ENCODE data around the gene ZNF3.
A peak's percentile ranks its signal among the peaks of the same experiment; 100 is the strongest.

ZNF3 gene

DNA sequence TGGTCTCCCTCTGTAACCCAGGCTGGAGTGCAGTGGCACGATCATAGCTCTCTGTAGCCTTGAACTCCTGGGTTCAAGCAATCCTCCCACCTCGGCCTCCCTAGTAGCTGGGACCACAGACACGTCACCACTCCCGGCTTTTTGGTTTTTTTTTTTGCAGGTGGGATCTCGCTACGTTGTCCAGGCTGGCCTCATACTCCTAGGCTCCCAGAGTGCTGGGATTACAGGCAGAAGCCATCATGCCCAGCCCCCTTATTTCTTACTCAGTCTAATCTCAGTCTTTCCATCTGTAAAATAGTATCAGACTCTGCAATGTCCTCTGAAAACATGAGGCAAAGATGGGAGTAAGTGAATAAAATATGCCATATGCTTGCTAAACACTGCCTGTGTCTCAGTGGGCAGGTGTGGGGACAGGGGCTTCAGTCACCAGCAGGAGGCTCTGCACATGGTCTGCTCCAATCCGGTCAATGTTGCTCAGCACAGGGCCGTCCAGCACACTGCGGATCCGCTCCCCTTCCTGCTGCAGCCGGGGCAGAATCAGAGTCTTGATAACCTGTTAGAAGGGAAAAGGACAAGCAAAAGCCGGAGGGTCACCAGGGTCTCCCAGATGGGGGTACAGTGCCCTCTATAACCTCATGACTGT lies 28.1 kb upstream of the ZNF3 start:
- no peak for DNase-seq (ENCODE audit: low spot score)

DNA sequence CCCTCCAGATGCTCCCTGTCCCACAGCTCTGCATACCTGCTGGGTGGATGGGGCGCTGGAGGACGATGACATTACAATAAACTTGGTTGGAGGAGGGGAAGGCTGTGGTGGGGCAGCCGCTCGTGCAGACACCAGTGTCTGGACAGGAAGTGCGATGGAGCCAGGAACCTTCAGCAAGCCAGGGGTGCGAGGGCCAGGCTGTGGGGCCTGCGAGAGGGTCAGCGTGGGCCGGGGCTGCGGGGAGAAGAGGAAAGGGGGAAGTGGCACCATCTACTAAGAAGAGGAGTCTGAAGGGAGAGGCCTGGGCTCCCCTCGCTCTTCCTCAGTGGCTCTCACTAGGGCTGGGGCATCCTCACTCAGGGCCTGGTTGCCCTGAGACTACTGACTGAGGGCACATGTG lies 26.4 kb upstream of the ZNF3 start:
- no peak for DNase-seq (ENCODE audit: low spot score)

DNA sequence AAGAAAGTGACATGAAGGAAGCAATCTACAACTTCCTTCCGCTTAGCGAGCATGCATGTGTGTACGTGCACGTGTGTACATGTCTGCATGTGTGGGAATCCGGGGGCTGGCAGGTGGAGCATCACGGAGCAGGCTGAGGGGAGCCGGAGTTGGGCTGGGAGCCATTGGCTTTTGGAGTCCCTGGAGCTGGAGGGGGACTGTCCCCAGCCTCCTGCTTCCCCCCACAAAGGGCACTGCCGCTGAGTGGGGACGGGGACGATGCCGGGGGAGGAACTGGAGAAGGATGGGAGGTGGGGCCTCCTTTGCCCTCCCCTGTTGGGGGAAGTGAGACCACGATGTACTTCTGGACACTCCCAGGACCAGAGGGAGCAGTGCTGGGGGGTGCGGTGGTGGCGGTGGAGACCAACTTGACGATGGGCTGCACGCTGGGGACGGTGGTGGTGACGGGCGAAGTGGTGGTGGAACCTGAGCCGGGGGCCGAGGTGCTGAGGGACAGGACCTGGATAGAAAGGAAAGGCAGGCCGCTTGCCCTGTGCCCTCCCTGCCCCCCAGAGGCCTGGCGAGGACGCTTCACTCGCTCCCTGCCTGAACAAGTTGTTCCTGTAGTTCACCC lies 25.7 kb upstream of the ZNF3 start:
- no peak for DNase-seq (ENCODE audit: low spot score)

DNA sequence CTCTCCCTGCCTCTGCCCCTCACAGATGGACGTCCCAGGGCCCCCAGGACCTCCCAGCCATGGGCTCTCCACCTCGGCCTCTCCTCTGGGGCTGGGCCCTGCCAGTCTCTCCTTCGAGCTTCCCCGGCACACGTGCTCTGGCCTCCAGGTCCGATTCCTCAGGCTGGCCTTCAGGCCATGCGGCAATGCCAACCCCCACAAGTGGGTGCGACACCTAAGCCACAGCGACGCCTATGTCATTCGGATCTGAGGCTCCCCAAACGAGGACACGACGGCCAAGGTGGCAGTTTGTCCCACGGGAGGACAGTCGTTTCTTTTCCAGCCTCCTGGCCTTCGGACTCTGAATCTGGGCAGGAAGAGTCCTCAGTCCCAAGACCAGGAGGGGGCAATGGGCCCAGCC lies 25.1 kb upstream of the ZNF3 start:
- DNase-seq (ENCODE audit: low spot score), result no peak

DNA sequence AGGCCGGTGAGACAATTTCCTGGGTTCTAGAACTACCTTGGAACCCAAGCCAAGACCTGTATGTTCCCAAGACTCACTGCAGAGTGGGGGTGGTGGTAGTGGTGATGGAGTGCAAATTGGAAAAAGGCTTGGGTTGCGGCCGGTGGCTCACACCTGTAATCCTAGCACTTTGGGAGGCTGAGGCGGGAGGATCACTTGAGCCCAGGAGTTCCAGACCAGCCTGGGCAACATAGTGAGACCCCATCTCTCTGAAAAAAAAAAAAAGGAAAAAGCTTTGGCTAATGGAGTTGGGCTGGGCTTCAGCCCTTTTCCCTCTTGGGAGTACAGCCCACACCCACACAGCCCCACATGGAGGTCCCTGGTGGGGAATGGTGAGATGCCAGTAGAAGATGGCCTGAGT lies 24.0 kb upstream of the ZNF3 start:
- no peak for DNase-seq (ENCODE audit: low spot score)

DNA sequence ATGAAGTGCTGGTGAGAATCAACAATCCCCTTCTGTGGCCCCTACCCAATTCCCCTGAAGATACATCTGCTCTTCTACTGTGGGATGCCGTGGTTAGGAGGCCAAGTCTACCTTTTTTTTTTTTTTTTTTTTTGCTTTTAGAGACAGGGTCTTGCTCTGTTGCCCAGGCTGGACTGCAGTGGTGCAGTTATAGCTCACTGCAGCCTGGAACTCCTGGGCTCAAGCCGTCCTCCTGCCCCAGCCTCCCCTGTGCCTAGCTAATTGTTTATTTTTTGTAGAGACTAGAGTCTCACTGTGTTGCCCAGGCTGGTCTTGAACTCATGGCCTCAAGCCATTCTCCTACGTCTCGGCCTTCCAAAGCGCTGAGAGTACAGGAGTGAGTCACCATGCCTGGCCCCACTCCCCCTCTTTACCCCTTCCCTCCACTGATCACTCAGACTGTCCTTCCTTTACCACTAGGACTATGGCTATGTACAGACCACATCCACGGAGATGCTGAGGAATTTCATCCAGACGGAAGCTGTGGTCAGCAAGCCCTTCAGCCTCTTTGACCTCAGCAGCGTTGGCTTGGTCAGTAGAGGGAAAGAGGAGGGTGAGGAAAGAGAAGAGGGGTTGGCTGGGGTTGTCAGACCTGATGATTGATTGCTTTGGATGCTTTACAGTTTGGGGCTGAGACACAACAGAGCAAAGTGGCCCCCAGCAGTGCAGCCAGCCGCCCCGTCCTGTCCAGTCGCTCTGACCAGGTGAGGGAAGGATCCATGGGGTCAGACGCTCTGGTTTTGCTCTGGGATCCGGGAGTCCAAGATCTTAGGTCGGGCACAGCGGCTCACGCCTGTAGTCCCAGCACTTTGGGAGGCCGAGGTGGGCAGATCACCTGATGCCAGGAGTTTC lies 21.7 kb upstream of the ZNF3 start:
- peak; percentile 58 for DNase-seq (ENCODE audit: low spot score)

DNA sequence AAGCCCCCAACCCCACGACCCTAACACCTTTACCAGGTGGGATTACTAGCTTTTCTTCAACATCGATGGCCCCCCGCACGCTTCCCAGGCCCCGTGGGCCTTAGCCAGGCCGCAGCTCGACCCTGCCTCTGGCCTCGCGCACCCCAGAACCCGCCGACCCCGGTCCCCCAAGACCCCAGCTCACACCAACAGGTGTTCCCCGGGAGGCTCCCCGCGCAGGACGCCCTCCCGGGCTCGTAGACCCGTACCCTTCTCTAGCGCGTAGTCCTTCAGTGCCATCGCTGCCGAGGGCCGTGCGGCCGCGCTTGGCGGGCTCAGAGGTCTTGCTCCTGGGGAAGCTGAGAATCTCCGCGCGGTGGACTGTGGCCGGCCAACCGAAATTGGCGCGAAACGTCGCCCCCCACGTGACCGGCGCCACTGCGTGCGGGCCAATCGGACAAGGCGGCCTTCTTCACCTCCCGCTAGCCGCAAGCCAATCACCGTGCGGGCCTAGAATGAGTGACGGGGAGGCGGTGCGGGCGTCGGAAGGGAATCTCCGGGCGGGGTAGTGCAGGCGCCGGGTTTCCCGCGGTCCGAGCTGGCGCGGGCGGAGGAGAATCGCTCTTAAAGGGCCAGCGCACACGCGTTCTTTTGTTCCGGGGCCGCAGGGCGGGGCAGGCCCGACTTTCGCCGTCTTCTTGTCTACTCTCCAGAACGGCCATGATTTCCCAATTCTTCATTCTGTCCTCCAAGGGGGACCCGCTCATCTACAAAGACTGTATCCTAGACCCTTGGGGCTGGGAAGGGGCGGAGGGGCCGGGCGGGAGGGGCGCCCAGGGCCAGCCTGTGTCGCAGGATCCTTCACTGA lies 19.7 kb upstream of the ZNF3 start, which contains the start of the genes AP4M1 and MCM7:
Gene AP4M1, plus strand, starts transcription at position 628 of the 847 bp plus-strand sequence. Its CDS starts 72 bp downstream, at position 700.
Gene MCM7, minus strand, starts transcription at position 382 of the 847 bp plus-strand sequence. Its CDS starts 103 bp downstream, at position 279.
- DNase-seq (ENCODE audit: low spot score), result peak; percentile 100

DNA sequence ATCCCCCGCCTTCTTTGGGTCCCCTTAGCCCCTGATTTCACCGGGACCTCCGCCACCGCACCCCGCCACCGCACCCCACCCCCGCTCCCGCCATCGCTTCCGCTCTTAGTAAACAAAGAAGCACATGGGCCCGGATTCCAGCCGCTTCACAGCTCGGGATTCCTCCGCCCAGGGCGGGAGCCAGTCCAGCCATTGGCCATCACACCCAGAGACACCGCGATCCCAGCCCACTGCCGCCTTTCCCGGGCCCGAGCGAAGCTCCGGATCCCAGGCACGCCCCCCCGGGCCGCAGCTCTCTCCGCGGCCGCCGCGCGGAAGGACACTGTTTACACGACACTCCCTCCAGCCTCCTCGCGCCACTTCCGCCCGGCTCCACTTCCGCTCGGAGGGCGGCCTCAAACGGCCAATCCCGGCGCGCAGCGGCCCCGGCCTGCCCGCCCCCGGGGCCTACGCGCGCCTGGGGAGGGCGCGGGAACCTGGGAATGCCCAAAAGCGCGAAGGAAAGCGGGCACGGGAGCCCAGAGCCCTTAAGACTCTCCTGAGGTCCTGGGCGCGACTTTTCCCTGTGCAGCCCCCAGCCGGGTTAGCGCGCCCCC lies 19.0 kb upstream of the ZNF3 start:
- peak; percentile 95 for DNase-seq (ENCODE audit: low spot score)

DNA sequence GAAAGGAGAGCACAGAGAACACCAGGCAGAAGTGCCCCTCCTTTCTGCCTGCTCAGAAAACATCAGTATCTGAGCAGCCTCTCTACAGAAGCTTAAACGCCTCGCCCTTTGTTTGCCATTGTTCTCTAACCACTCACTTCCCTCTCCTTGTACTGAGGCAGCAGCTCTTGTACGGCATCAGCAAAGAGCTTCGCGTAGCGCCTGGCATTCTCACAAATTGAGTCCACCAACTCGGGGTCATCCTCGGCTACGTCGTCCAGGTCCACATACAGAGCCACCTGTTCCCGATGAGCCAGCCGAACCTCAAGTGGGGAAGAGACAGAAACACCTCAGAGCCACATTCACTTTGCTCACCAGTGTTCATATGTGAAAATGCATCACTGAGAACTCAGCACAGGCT lies 17.9 kb upstream of the ZNF3 start:
- no peak for DNase-seq (ENCODE audit: low spot score)

DNA sequence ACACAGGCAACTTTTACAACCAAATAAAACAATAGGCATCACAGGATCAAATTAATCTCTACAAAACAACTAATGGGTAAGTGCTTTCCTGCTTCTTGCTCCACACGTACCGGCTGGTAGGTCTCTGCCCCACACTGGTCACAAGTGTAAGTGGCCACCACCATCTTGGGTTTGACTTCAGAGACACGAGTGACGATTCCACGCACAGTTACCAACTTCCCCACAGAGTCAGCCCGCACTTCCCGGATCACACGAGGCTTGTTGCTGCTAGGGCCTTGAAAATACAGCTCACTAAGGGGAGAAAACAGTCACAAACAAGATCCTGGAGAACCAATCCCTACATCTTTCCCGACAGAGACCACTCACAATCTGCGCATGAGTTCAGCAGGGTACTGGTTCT lies 17.4 kb upstream of the ZNF3 start:
- no peak for DNase-seq (ENCODE audit: low spot score)

DNA sequence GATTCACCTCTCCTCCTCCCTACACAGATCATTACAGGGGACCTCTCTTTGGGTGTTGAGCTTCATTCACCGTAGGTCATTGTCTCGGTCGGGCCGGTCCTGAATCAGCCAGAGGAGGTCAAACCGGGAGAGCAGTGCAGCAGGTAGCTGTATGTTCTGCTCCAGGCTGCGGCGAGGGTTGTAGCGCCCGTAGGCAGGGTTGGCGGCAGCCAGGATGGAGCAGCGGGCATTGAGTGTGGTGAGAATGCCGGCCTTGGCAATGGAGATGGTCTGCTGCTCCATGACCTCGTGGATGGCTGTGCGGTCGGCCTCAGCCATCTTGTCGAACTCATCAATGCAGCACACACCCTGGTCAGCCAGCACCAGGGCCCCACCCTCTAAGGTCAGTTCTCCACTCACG lies 14.2 kb upstream of the ZNF3 start:
- DNase-seq (ENCODE audit: low spot score), result no peak

DNA sequence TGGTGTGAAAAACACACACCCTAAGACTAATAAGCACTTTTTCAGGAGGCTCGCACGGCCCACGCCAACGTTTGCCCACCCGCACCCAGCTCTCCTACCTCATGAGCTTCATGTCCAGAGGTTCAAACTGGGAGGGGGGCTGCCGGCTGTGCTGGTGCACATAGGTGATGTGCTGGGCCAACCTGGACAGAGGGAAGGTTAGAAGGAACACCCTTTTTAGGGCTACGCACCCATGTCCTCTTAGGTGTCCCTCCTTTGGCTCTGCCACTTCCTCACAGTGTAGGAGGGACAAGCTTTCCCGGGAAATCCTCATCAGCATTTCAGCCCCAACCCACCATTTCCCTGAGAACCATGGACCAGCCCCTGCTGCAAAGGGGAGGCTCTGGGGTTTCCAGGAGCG lies 13.8 kb upstream of the ZNF3 start:
- DNase-seq (ENCODE audit: low spot score), result no peak

DNA sequence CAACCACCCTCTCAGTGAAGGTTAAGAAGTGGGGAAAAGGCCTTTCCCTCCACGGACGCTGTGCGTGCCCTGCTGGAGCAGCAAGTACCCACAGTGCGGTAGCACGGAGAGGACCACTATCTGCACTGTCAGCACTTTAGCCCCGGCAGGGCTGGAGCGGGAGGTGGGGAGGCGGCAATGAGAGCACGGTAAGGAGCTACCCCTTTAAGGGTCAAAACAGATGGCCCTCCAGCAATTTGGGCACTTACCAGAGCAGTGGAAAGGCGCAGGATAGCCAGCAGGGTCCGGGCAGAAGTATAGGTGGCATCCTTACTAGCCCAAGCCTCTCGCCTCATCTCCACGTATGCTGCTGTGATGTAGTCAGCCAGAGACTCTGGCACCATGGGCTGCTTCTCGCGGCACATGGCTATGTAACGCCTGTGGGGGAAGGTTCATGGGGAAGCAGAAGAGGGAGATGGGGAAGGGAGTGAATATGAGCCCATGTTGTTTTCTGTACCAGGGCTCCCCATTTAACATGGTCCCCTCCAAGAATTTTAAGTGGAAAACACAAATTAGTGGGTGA lies 12.5 kb upstream of the ZNF3 start:
- DNase-seq (ENCODE audit: low spot score), result no peak

DNA sequence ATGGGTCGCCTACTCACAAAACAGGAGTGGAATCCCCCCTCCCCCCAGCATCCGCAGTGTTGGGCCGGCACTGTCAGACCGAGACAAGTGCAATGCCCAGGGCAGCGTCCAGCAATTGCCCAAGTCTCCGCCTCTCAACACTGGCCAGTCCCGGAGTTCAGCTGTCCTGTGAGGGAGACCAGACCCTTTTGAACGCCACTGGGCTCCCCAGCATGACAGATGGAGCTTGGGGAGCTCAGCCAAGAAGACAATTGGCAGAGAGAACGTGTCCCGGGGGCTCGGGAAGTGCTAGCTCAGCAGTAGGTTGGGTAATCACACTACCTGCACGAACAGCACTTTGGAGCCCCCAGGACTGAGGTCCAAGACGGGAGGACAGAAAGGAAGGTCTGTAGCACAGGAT lies 12.0 kb upstream of the ZNF3 start:
- DNase-seq (ENCODE audit: low spot score), result no peak

DNA sequence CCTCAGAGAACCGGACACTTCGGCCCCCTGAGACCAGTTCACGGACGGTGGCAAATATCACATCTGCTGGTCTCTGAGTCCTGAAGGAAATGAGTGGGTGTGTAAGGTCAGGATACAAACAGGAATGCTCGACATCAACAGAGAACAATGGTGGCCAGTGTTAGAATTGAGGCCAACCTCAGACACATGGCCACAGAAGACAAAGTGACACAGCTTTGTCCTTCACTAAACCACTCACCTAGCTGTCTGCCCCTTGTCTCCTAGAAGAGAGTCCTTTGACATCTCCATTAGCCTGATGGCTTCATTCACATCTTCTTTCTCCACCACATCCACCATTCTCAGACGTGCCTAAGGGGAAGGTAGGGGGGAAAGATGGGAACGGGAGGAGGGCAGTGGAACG lies 11.5 kb upstream of the ZNF3 start:
- no peak for DNase-seq (ENCODE audit: low spot score)

DNA sequence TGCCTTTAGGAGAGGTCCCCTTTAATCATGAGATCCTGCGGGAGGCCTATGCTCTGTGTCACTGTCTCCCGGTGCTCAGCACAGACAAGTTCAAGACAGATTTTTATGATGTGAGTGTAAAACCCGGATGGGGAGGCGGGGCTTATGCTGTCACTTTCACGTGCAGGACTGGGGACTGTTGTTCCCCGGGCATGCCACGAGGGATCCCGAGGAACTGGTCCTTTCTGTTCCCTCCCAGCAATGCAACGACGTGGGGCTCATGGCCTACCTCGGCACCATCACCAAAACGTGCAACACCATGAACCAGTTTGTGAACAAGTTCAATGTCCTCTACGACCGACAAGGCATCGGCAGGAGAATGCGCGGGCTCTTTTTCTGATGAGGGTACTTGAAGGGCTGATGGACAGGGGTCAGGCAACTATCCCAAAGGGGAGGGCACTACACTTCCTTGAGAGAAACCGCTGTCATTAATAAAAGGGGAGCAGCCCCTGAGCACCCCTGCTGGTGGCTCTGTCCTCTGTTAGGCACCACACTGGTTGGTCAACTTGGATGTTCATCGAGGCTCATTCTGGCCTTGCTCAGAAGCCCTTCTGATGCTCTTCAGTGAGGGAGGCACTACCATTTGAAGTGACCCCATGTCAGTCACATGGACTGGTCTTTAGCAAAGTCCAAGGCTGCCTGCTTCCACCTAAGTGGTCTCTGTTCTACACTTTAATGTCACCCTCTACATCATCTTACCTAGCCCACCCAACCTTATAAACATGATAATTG lies 10.1 kb upstream of the ZNF3 start:
- peak; percentile 88 for DNase-seq (ENCODE audit: low spot score)

DNA sequence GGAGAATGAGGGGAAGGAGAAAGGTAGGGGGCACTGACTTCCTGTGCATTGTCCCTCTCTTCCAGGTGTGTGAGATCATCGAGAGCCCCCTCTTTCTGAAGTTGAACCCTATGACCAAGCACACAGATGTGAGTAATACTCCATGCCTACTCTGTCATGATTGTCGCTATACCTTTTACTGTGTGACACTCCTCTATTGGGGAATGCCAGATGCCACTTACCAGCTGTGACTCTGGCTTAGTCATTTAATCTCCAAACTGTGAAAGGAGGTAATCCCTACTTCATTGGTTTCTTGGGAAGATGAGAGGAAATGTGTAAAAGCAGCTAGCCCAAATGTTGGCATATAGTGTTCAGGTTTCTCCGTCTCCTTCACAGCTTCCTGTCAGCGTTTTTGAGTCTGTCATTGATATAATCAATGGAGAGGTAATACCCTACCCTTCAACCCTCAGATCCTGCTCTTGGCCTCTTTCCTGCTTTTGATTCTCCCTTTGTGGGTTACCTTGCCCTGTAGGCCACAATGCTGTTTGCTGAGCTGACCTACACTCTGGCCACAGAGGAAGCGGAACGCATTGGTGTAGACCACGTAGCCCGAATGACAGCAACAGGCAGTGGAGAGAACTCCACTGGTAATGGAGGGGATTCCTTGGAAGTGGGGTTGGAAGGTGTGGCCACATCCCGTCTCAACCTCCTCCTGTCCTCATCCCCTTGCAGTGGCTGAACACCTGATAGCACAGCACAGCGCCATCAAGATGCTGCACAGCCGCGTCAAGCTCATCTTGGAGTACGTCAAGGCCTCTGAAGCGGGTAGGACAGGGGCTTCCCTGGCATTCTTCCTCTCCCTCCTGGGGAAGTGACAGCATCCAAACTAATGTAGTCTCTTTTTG lies 9.2 kb upstream of the ZNF3 start:
- peak; percentile 90 for DNase-seq (ENCODE audit: low spot score)

DNA sequence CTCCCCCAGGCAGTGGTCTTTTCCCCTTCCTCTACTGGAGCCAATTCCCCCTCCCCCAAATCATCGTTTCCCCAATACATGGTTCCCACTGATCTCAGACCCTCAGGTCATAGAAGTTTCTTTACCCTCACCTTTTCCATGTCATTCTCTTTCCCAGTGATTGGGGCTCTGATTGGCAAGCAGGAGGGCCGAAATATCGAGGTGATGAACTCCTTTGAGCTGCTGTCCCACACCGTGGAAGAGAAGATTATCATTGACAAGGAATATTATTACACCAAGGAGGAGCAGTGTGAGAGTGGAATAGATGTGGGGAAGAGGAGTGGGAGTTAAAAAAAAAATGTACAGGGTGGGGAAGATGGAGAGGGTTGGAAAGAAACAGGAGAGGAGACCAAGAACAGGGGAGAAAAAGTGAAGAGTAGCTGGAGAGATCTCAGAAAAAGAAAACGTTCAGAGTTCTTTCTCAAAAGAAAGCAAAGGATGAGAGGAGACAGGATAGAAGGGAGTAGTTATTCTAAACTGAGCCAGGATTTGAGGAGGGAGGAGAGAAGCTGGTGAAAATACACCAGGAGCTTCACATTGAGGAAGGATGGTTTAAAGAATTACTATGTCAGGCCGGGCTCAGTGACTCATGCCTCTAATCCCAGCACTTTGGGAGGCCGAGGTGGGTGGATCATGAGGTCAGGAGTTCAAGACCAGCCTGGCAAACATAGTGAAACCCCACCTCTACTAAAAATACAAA lies 8.1 kb upstream of the ZNF3 start:
- peak; percentile 77 for DNase-seq (ENCODE audit: low spot score)

All from RKO (cell line).